IPS-15b (cell line): ENCODE results near the gene PHF5A.

ENCODE experiments used
- H3K27me3 ChIP-seq: one replicate; pipeline ENCODE4 v1.6.1; 2013; ENCODE audit warnings: low read length; ENCODE audit not compliant: control insufficient read depth, insufficient read depth
- H3K36me3 ChIP-seq: one replicate; pipeline ENCODE4 v1.6.1; 2013; ENCODE audit warnings: low read length; ENCODE audit not compliant: control insufficient read depth, insufficient read depth
- H3K4me1 ChIP-seq: one replicate; pipeline ENCODE4 v1.6.1; 2013; ENCODE audit warnings: mild to moderate bottlenecking, low read length; ENCODE audit not compliant: control insufficient read depth, insufficient read depth
- H3K4me3 ChIP-seq: one replicate; pipeline ENCODE4 v1.5.1; 2013; ENCODE audit warnings: low read depth, low read length
- H3K9ac ChIP-seq: one replicate; pipeline ENCODE4 v1.6.1; 2013; ENCODE audit warnings: low read depth, mild to moderate bottlenecking, low read length
- H3K9me3 ChIP-seq: one replicate; pipeline ENCODE4 v1.6.1; 2013; ENCODE audit warnings: mild to moderate bottlenecking, low read length; ENCODE audit not compliant: control insufficient read depth, insufficient read depth

The PHF5A gene, protein sequence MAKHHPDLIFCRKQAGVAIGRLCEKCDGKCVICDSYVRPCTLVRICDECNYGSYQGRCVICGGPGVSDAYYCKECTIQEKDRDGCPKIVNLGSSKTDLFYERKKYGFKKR

DNA sequence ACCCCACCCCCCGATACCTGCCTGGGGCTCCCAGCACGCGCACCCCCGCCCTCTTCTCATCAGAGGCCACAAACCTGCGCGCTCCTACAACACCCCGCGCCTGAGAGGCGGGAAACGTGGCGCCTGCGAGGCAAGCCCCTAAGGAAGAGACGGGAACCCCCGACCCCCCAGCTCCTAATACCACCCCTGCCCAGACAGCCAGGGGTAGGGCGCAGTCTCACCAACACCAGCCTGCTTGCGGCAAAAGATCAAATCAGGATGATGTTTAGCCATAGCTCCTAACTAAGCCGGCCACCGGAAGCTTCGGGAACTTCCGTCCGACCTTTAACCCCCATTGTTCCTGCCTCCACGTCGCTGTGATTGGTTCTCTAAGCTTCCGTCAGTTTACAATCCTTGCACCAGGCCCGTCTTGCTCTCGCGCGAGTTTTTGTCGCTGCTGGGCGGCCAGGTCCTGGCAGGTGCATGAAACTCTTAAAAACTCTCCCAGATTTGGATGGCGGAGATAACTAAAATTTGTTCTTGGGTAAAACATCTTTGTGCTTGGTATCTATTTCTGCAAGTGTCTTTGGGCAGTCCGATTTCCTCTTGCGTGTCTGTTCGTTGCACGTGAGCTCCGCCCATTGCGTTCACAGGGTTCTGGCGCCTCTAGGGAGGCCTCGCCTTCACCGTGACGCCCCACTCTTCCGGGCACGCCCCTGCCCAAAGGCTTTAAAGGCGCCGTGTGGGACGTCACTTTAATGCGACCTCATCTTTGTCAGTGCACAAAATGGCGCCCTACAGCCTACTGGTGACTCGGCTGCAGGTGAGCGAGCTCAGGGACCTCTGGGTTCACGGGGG, at the start of gene PHF5A, which contains the start of gene ACO2:
PHF5A (minus strand) TSS at position 312 of the 837 bp plus-strand sequence; CDS start at position 273, 39 bp downstream.
ACO2 (plus strand) TSS at position 737 of the 837 bp plus-strand sequence; CDS start at position 767, 30 bp downstream.
- Histone ChIP-seq H3K9me3 (no peaks in the 10 kb centered on the region), H3K36me3 (peaks cover 30% of the 10 kb centered on the region), H3K9ac (peak within 1 kb of the TSS; percentile 99), H3K4me3 (peak within 1 kb of the TSS; percentile 95), H3K27me3 (no peaks in the 10 kb centered on the region), H3K4me1 (peaks cover 3% of the 10 kb centered on the region)

DNA sequence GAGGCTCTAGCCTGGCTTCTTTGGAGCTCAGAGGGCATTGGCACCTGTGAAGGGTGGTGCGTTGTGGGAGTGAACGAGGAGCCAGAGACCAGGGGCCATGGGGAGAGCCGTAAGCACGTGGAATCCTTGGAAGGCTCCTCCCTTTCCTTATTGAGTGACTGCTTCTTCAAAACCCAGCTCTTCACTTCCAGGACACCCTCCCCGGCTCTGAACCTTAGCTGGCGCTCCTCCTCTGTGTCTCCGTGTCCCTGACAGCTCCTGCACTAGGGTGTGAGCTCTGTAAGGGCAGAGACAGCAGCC, 49.5 kb upstream of the PHF5A start:
- no peak overlapping the region for H3K9ac ChIP-seq
- H3K4me1 ChIP-seq, result peaks cover 5% of the 10 kb centered on the region
- no peak overlapping the region for H3K4me3 ChIP-seq
- H3K9me3 ChIP-seq, result no peaks in the 10 kb centered on the region
- peaks cover 46% of the 10 kb centered on the region for H3K36me3 ChIP-seq
- no peaks in the 10 kb centered on the region for H3K27me3 ChIP-seq

DNA sequence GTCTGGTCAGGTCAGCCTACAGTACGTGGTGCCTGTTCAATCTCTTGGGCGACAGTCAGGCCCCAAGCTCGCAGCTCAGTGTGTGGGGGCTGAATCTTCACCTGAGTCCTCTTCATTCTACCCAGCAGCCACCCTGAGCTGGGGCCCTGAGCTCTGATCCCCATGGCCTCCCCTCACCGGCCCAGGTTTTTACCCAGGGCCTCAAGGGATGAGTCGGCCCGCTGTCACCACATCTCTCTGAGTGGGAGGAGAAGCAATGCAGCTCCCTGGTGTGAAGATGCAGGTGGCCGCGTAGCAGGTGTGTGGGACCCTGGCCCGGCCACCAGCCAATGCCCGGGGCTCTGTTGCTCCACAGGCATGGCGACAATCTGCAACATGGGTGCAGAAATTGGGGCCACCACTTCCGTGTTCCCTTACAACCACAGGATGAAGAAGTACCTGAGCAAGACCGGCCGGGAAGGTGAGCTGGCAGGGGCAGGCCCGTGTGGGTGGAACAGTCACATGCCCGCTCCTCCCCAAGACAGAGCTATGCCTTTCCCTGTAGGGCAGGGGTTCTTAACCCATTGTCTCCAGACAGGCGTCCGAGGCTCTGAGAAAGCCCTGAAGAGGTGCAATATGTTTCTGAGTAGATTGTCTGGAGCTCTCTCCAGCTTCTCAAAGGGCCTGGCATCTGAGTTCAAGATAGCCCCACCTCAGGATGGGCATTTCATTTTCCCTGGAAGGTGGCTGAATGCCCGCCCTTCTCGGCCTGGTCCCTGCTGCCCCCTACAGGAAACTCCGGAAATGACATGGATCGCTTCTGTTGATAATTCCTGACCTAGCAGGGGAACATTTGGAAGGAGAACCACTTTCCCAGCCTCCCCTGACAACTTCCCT, 48.9 kb upstream of the PHF5A start:
- Histone ChIP-seq H3K27me3 (no peaks in the 10 kb centered on the region), H3K9me3 (no peaks in the 10 kb centered on the region), H3K4me3 (no peak overlapping the region), H3K4me1 (peaks cover 10% of the 10 kb centered on the region), H3K9ac (no peak overlapping the region), H3K36me3 (peaks cover 45% of the 10 kb centered on the region)

DNA sequence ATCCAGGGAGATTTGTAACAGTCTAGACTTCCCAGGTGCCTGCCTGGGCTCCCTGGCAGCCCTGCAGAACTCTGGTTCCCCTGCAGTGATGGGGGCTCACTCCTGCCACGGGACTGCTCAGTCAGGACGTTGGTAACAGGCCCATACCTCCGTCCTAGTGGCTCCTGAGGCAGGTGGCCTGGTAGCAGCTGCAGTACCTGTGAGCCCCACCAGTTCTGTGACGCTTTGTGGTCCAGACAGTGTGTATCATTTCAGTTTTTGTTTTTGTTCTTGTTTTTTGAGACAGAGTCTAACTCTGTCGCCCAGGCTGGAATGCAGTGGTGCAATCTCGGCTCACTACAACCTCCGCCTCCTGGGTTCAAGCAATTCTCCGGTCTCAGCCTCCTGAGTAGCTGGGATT, 48.0 kb upstream of the PHF5A start:
- Histone ChIP-seq H3K36me3 (peaks cover 49% of the 10 kb centered on the region), H3K4me3 (no peak overlapping the region), H3K27me3 (no peaks in the 10 kb centered on the region), H3K4me1 (peaks cover 10% of the 10 kb centered on the region), H3K9me3 (no peaks in the 10 kb centered on the region), H3K9ac (no peak overlapping the region)

DNA sequence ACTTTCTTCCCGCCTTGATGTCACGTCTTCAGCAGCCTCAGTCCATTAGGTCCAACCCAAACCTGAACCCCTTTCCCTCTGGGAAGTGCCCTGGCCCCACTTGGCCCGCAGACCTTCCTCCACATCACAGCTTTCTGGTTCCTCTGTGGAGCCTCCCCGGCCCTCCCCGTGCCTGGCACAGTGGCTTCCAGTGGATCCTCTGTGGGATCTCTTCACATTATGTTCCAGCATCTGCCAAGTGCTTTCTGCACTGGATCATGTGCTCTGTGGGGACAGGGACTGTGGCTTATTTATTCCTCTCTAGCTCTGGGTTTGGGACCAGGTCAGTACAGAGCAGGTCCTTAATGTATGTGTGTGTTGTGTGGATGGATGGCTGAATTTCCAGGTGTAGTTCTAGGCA, 44.9 kb upstream of the PHF5A start:
- Histone ChIP-seq H3K27me3 (no peaks in the 10 kb centered on the region), H3K9me3 (no peaks in the 10 kb centered on the region), H3K9ac (no peak overlapping the region), H3K36me3 (peaks cover 49% of the 10 kb centered on the region), H3K4me3 (no peak overlapping the region), H3K4me1 (peaks cover 10% of the 10 kb centered on the region)

DNA sequence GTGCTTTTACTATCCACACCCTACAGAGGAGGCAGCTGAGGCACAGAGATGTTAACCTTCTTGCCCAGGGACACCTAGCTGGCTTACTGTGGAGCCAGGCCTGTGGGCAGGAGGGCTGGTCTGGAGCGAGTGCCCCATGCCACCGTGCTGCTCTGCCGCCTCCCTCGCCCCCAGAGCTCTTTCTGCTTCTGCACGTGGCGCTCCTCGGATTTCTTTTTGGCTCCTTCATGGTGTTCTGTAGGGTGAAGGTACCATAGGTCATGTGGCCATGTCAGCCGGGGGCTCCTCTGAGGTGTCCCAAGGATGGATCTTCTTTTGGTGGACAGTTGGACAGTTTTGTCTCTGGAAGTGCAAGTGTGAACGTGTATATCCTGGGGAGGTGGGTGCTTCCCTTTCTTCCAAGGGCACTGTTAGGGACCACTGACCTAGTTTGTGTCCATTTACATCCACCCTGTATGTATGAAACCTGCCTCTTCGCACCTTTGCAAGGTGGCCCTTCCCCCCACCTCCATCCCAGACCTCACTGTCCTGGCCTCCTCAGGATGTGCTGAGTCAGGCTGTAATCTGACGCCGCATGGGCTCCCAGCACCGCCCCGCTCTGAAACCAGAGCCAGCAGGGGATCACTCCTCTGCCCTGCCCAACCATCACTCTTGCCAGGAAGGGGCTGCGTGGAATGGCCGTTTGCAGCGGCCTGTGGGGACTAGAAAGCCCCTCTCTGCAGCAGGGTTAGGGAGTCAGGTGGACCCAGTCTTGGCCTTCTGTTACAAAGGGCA, 44.1 kb upstream of the PHF5A start:
- H3K4me1 ChIP-seq, result peaks cover 10% of the 10 kb centered on the region
- no peak overlapping the region for H3K4me3 ChIP-seq
- H3K27me3 ChIP-seq, result no peaks in the 10 kb centered on the region
- H3K9ac ChIP-seq, result no peak overlapping the region
- no peaks in the 10 kb centered on the region for H3K9me3 ChIP-seq
- peaks cover 56% of the 10 kb centered on the region for H3K36me3 ChIP-seq

DNA sequence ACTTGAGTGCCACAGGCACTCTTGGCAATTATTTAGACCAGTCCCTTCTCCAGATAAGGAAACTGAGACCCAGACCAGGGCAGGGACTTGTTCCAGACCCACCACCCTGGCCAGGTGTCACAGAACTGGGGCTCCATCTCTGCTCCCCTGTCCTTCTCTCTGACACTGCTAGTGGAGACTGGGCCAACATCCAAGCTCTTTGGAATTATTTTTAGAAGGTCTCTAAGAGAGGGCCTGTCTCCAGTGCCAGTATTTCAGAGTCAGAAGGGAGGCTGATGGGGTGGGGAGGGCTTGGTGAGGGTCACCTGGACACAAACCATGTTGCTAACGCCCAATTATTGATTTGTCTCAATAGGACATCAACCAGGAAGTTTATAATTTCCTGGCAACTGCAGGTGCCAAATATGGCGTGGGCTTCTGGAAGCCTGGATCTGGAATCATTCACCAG, 43.1 kb upstream of the PHF5A start:
- H3K4me3 ChIP-seq, result no peak overlapping the region
- H3K9ac ChIP-seq, result no peak overlapping the region
- no peaks in the 10 kb centered on the region for H3K27me3 ChIP-seq
- H3K9me3 ChIP-seq, result no peaks in the 10 kb centered on the region
- H3K36me3 ChIP-seq, result peaks cover 56% of the 10 kb centered on the region
- peaks cover 10% of the 10 kb centered on the region for H3K4me1 ChIP-seq

DNA sequence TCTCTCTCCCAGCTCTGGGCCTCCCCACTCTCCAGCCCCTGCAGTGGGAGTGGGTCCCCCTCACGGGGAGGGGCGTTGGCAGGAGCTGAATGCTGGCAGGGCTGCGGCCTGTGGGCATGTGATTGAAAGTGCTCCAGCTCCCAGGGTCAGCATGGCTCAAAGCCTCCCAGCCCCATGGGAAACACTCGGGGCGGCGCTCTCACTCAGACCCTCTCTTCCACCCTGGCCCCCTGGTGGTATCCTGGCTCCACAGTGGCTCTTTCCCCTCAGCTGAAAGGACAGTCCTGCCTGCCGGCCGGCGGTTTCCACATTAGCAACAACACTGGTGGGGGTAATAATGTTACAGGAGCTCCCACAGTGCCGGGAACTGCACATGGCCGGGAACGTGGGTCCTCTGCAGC, 40.3 kb upstream of the PHF5A start:
- no peak overlapping the region for H3K9ac ChIP-seq

DNA sequence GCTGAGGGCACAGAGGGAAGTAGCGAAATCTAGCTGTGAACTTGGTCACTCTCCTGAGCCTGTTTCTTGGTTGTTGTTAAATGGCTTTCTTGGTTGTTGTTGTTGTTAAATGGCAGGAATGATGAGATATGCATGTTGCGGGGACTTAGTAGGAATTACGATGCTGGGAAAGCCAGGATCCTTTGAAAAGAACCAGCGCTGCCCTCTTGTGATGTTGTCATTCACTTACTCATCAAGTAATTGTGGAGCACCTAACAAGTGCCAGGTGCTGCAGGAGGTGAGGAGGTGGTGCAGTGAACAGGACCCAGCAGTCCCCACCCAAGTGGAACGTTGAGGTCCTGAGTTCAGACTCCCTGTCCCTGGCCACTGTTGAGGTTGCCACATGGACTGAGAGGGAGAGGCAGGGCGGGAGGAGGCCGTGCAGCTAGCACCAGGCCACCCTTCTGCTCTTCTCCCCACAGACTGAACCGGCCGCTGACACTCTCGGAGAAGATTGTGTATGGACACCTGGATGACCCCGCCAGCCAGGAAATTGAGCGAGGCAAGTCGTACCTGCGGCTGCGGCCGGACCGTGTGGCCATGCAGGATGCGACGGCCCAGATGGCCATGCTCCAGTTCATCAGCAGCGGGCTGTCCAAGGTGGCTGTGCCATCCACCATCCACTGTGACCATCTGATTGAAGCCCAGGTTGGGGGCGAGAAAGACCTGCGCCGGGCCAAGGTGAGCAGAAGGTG, 39.0 kb upstream of the PHF5A start:
- Histone ChIP-seq H3K9ac (no peak overlapping the region), H3K4me3 (no peak overlapping the region), H3K4me1 (peaks cover under 1% of the 10 kb centered on the region), H3K36me3 (peaks cover 22% of the 10 kb centered on the region), H3K27me3 (no peaks in the 10 kb centered on the region), H3K9me3 (no peaks in the 10 kb centered on the region)

More for the DNA sequence above, 40.3 kb upstream of the PHF5A start:
- Histone ChIP-seq H3K4me1 (peaks cover 10% of the 10 kb centered on the region), H3K36me3 (peaks cover 32% of the 10 kb centered on the region), H3K27me3 (no peaks in the 10 kb centered on the region), H3K4me3 (no peak overlapping the region), H3K9me3 (no peaks in the 10 kb centered on the region)

DNA sequence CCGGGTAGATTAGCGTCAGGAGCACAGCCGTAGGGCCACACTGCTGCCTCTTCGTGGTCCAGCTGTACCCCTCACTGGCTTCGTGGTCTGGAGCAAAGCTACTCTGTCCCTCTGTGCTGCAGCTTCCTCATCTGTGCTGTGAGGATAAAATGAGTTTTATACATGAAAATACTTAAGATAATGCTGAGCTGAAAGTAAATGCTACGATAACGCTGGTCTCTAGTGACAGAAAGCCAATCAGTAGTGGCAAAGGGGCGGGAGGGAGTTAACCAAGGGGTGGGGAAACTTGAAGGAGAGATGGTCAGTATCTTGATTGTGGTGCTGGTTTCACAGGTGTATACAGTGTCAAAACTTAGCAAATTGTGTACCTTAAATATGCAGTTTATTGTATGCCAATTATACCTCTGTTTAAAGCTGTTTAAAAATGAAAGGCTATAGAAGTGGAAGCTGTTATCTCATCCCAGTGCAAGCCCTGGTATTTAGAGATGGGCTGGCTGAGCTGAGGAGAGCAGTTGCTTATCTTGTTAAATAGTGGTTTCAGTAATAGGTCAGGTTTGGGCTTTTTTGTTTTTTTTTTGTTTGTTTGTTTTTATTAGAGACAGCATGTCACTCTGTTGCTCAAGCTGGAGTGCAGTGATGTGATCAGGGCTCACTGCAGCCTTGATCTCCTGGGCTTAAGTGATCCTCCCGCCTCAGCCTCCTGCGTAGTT, 37.2 kb upstream of the PHF5A start:
- Histone ChIP-seq H3K4me1 (no peaks in the 10 kb centered on the region), H3K9me3 (no peaks in the 10 kb centered on the region), H3K9ac (no peak overlapping the region), H3K4me3 (no peak overlapping the region), H3K36me3 (peaks cover 28% of the 10 kb centered on the region), H3K27me3 (no peaks in the 10 kb centered on the region)
